Measurements from ENCODE around the gene NUP85. TPM values are rescaled to one million over a fixed set of nuclear protein-coding genes. Genes with fewer than 3 reads are reported as not detected.
"Not testable (repeated sequence)": the region's sequence is repeated elsewhere in the genome, so short reads cannot be mapped to it uniquely, and the experiment has no call there.

NUP85 gene
- total RNA-seq, 1 experiment from 2014 or later = 164 TPM

DNA sequence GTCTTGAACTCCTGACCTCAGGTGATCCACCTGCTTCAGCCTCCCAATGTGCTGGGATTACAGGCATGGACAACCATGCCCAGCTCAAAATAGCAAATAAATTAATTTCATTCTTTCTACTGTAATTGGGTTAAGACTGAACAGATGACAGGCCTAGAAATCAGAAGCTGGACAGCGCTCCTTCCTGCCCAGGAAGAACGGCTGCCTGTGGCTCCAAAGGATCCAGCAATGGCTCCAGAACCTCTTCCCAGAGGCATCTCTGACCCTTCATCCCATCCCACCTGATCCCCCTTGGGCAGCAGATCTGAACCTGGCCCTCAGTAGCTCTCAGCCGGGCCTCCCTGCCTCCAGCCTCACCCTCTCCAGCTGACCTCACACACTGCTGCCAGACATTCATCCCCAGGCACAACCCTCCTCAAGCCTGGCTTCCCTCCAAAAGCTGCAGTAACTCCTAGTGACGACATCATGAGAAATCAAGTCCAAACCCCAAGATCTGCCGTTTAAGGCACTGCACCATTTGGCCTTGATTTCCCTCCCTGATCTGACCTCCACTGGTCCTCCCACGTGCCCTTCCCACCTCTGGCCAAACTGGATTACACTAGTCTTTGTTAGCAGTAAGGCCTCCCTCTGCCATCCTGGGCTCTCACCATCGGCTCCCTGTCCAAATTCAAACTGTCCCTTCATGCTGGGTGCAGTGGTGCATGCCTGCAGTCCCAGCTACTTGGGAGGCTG, 68.7 kb downstream of the NUP85 start (continued):
- no peak for TF ChIP-seq POLR2AphosphoS5 (IDR thresholded peaks at IDR 0.05; ENCODE audit: low read depth, low read length)

GRCh38 chr17:75277664-75278071, 72.2 kb downstream of the NUP85 start:
- Histone ChIP-seq H3K9me3 (ENCODE audit: control insufficient read depth in 1 of 2, insufficient read depth in 1 of 2, low read depth in 1 of 2, low read length in 2 of 2) (no peaks in the 10 kb centered on the region), H3K27me3 (ENCODE audit: insufficient read depth, low read length) (no peaks in the 10 kb centered on the region), H4K20me1 (ENCODE audit: insufficient read depth) (no peaks in the 10 kb centered on the region), H2AFZ (ENCODE audit: low read depth, low read length, poor library complexity, severe bottlenecking) (no peak overlapping the region), H3K36me3 (ENCODE audit: control insufficient read depth in 1 of 2, insufficient read depth in 2 of 2, low read length in 2 of 2) (peaks cover 14 to 40% of the 10 kb centered on the region in 2 experiments; a peak in 3 of 4 replicates), H3K9ac (ENCODE audit: low read length) (no peak overlapping the region), H3K79me2 (ENCODE audit: insufficient read depth, low read length) (peaks cover 5% of the 10 kb centered on the region; the same call in 1 of the 2 replicates), H3K4me2 (ENCODE audit: low read length) (no peak overlapping the region), H3K4me3 (replicated peaks in 1 of 2; ENCODE audit: low read depth in 1 of 2, low read length in 2 of 2) (no peak overlapping the region), H3K4me1 (ENCODE audit: control insufficient read depth in 1 of 2, insufficient read depth in 2 of 2, low read length in 2 of 2) (peaks cover 0 to 8% of the 10 kb centered on the region in 2 experiments; a peak in 1 of 4 replicates), H3K27ac (ENCODE audit: low read depth, low read length) (no peak overlapping the region), H3K9me2 (ENCODE audit: insufficient read depth) (no peaks in the 10 kb centered on the region)
- no peak for ATAC-seq
- DNase-seq (ENCODE audit: low read depth, low spot score) = no peak
- no TSS peak for BruUV-seq (replicated peaks)
- CTCF ChIA-PET = no interaction called here
- POLR2A ChIA-PET = interaction anchor here (0.5 to 2.1 kb wide), 2 partner anchors 11 to 131 kb away, joined by 3 to 5 read pairs; partner anchors contain the start of gene SLC25A19
- TF ChIP-seq YY1 (IDR thresholded peaks at IDR 0.05; ENCODE audit: extremely low read depth, insufficient replicate concordance, low read depth, low read length) (no peak), ZBTB33 (IDR thresholded peaks at IDR 0.05; ENCODE audit: extremely low read depth, insufficient replicate concordance, low read length) (no peak), ELF1 (IDR thresholded peaks at IDR 0.05; ENCODE audit: borderline replicate concordance, low read depth) (no peak)
- intact Hi-C loops (cut with micrococcal nuclease) = no loop called here
- RAD21 ChIA-PET (ENCODE audit: low non-redundant PET in 1 of 2, low total read pairs in 2 of 2, uncharacterized antibody in 2 of 2, unreplicated experiment in 2 of 2) = no interaction called here

GRCh38 chr17:75280189-75280588, 74.7 kb downstream of the NUP85 start:
- BruUV-seq (replicated peaks); H3K4me2 ChIP-seq (ENCODE audit: low read length); H4K20me1 ChIP-seq (ENCODE audit: insufficient read depth); H3K9me2 ChIP-seq (ENCODE audit: insufficient read depth); H3K9me3 ChIP-seq (ENCODE audit: control insufficient read depth in 1 of 2, insufficient read depth in 1 of 2, low read depth in 1 of 2, low read length in 2 of 2); DNase-seq (ENCODE audit: low read depth, low spot score); H3K27ac ChIP-seq (ENCODE audit: low read depth, low read length); RAD21 ChIA-PET (ENCODE audit: low non-redundant PET in 1 of 2, low total read pairs in 2 of 2, uncharacterized antibody in 2 of 2, unreplicated experiment in 2 of 2); H3K27me3 ChIP-seq (ENCODE audit: insufficient read depth, low read length); intact Hi-C loops (cut with micrococcal nuclease); H3K4me1 ChIP-seq (ENCODE audit: control insufficient read depth in 1 of 2, insufficient read depth in 2 of 2, low read length in 2 of 2); H3K9ac ChIP-seq (ENCODE audit: low read length); H3K4me3 ChIP-seq (replicated peaks in 1 of 2; ENCODE audit: low read depth in 1 of 2, low read length in 2 of 2); H2AFZ ChIP-seq (ENCODE audit: low read depth, low read length, poor library complexity, severe bottlenecking); H3K79me2 ChIP-seq (ENCODE audit: insufficient read depth, low read length): not testable (repeated sequence)
- ChIA-PET CTCF (interaction anchor here (1.9 kb wide), 1 partner anchor 9 kb away, joined by 7 read pairs; the partner anchor contains the start of gene MIF4GD), POLR2A (interaction anchor here (1.0 to 1.6 kb wide), 3 partner anchors 9 to 117 kb away, joined by 3 to 6 read pairs (median 4); partner anchors contain the start of genes MIF4GD and SLC25A19)
- H3K36me3 ChIP-seq (ENCODE audit: control insufficient read depth in 1 of 2, insufficient read depth in 2 of 2, low read length in 2 of 2) = peaks cover 19 to 32% of the 10 kb centered on the region in 2 experiments; a peak in 3 of 4 replicates
- peak; percentile 42; the same call in 1 of the 2 replicates for ATAC-seq
